Body of pancreas (tissue), 4 donors: ENCODE data around the gene FRAS1. TPM values are rescaled to one million over a fixed set of nuclear protein-coding genes. Genes with fewer than 3 reads are reported as not detected.

ENCODE experiments used
- ATAC-seq: fragments of 150-250 bp; one replicate; pipeline ENCODE4 v1.9.1; 2016
- DNase-seq, 4 donors: peaks; one replicate each; pipeline ENCODE4 v3.0.0-alpha.2; 2019
- H3K27ac ChIP-seq, 4 donors: fragments of 200-600 bp; sonication (generic); 1 replicate in 3 of 4; 2 replicates in 1 of 4; pipeline versions ENCODE4 v1.5.1 to v1.6.1; 2016 to 2019; ENCODE audit warnings: mild to moderate bottlenecking in 1 of 4, mixed read lengths in 1 of 4, moderate library complexity in 1 of 4
- H3K27me3 ChIP-seq, 2 donors: fragments of 200-600 bp; sonication (generic); one replicate each; pipeline ENCODE4 v1.6.0; 2016; ENCODE audit warnings: mild to moderate bottlenecking in 1 of 2
- H3K36me3 ChIP-seq, 2 donors: fragments of 200-600 bp; sonication (generic); replicated peaks in 1 of 2; 2 replicates each; pipeline ENCODE4 v1.5.1; 2016; ENCODE audit warnings: low read depth in 2 of 2; ENCODE audit not compliant: insufficient read depth in 1 of 2
- H3K4me1 ChIP-seq: fragments of 200-600 bp; sonication (generic); one replicate; pipeline ENCODE4 v1.6.0; 2016
- H3K4me3 ChIP-seq, 2 donors: fragments of 200-600 bp; sonication (generic); 1 replicate in 1 of 2; 2 replicates in 1 of 2; pipeline ENCODE4 v1.5.1; 2016 to 2019
- H3K9me3 ChIP-seq, 3 donors: fragments of 200-600 bp; sonication (generic); 1 replicate in 2 of 3; 2 replicates in 1 of 3; pipeline ENCODE4 v1.5.1; 2016
- CTCF ChIP-seq, 7 experiments: fragments of 450-650 bp in 4 of 7; fragments of 200-600 bp in 3 of 7; sonication (generic) in 3 of 7; IDR thresholded peaks; one replicate each; pipeline ENCODE4 v1.5.1; 2016 to 2019; ENCODE audit warnings: antibody characterized with exemption in 7 of 7
- POLR2A ChIP-seq, 3 donors: fragments of 450-650 bp; IDR thresholded peaks; one replicate each; pipeline ENCODE4 v1.6.1; 2016; ENCODE audit warnings: antibody characterized with exemption in 3 of 3, mild to moderate bottlenecking in 2 of 3
- WGBS, 2 donors: methylation state at CpG; one replicate each; pipeline ENCODE4 v1.1.5; 2017; 5-methylcytosine and 5-hydroxymethylcytosine counted together
- intact Hi-C: fragments of 100-400 bp; cut with DNase I; formaldehyde crosslinking; loops from one replicate; pipeline ENCODE4 v1.15.1; 2023
- total RNA-seq, 2 donors: library from RNA; depleted of rRNA; stranded (reverse); fragments of >200 nt; gene quantifications; one replicate each; pipeline ENCODE4 v1.1.0, GENCODE V29; 2016

The FRAS1 gene
- total RNA-seq, 2 donors from 2014 or later: 22.6 to 24.4 TPM

GRCh38 chr4:78481180-78481579 lies 424.1 kb downstream of the FRAS1 start:
- Histone ChIP-seq H3K36me3 (no peaks in the 10 kb centered on the region), H3K27me3 (no peaks in the 10 kb centered on the region), H3K4me3 (no peak overlapping the region), H3K9me3 (no peaks in the 10 kb centered on the region), H3K4me1 (no peaks in the 10 kb centered on the region), H3K27ac (no peak overlapping the region)
- intact Hi-C loops: no loop called here
- WGBS, 2 donors: 87 to 88% methylated on average over 1 of the region's 1 CpG
- DNase-seq: no peak
- no peak for ATAC-seq
- TF ChIP-seq POLR2A (IDR thresholded peaks at IDR 0.05) (no peak), CTCF (IDR thresholded peaks at IDR 0.05) (no peak)

GRCh38 chr4:78482281-78482680 lies 425.2 kb downstream of the FRAS1 start:
- DNase-seq (no peak), ATAC-seq (no peak)
- Histone ChIP-seq H3K9me3 (no peaks in the 10 kb centered on the region), H3K4me1 (no peaks in the 10 kb centered on the region), H3K4me3 (no peak overlapping the region), H3K27ac (no peak overlapping the region), H3K36me3 (no peaks in the 10 kb centered on the region), H3K27me3 (no peaks in the 10 kb centered on the region)
- WGBS, 2 donors: 68 to 77% methylated on average over 4 of the region's 4 CpGs
- intact Hi-C loops: no loop called here
- TF ChIP-seq CTCF (IDR thresholded peaks at IDR 0.05): no peak
- no peak for TF ChIP-seq POLR2A (IDR thresholded peaks at IDR 0.05)

- H3K27ac ChIP-seq: no peak overlapping the region
- no peaks in the 10 kb centered on the region for H3K9me3 ChIP-seq
- 79 to 80% methylated on average over 2 of the region's 2 CpGs for WGBS, 2 donors
- ATAC-seq (no peak), DNase-seq (no peak)
- H3K27me3 ChIP-seq: no peaks in the 10 kb centered on the region
- H3K36me3 ChIP-seq: no peaks in the 10 kb centered on the region
- TF ChIP-seq POLR2A (IDR thresholded peaks at IDR 0.05) (no peak), CTCF (IDR thresholded peaks at IDR 0.05) (no peak)
- intact Hi-C loops: no loop called here
- no peak overlapping the region for H3K4me3 ChIP-seq
- H3K4me1 ChIP-seq: no peaks in the 10 kb centered on the region
Observed at GRCh38 chr4:78483811-78484210, 426.7 kb downstream of the FRAS1 start.

- Histone ChIP-seq H3K36me3 (no peaks in the 10 kb centered on the region), H3K4me1 (no peaks in the 10 kb centered on the region), H3K9me3 (no peaks in the 10 kb centered on the region), H3K4me3 (no peak overlapping the region), H3K27ac (no peak overlapping the region), H3K27me3 (no peaks in the 10 kb centered on the region)
- intact Hi-C loops: no loop called here
- TF ChIP-seq POLR2A (IDR thresholded peaks at IDR 0.05) (no peak), CTCF (IDR thresholded peaks at IDR 0.05) (no peak)
- no peak for DNase-seq
- ATAC-seq: no peak
- 21 to 27% methylated on average over 2 of the region's 2 CpGs for WGBS, 2 donors
Observed at GRCh38 chr4:78484574-78484973, 427.5 kb downstream of the FRAS1 start.

GRCh38 chr4:78493731-78494130 lies 436.6 kb downstream of the FRAS1 start:
- ATAC-seq (no peak), DNase-seq (no peak)
- Histone ChIP-seq H3K27me3 (no peaks in the 10 kb centered on the region), H3K27ac (no peak overlapping the region), H3K36me3 (no peaks in the 10 kb centered on the region), H3K4me1 (peaks cover 5% of the 10 kb centered on the region), H3K9me3 (no peaks in the 10 kb centered on the region), H3K4me3 (no peak overlapping the region)
- TF ChIP-seq CTCF (IDR thresholded peaks at IDR 0.05) (no peak), POLR2A (IDR thresholded peaks at IDR 0.05) (no peak)
- intact Hi-C loops: no loop called here
